ENCODE measurements around the gene DUOXA1. TPM values are rescaled to one million over a fixed set of nuclear protein-coding genes. Genes with fewer than 3 reads are reported as not detected.

Gene DUOXA1
- total RNA-seq, 1 donor from 2014 or later: 0.33 TPM

GRCh38 chr15:45166834-45167630 is 37.4 kb upstream of the DUOXA1 start:
- intact Hi-C loops (cut with micrococcal nuclease): loop anchor here (1.0 kb wide), 6 partner anchors 21 to 420 kb away; partner anchors contain the start of gene BLOC1S6
- no peak for TF ChIP-seq CTCF (IDR thresholded peaks at IDR 0.05)
- Mint-ChIP-seq H3K27me3 (no peaks in the 10 kb centered on the region), H3K36me3 (ENCODE audit: low read depth) (peaks cover under 1% of the 10 kb centered on the region), H3K4me3 (peak overlapping the region; percentile 81), H3K4me1 (peaks cover 32% of the 10 kb centered on the region), H3K9me3 (no peaks in the 10 kb centered on the region), H3K27ac (peak overlapping the region; percentile 80)
- POLR2A ChIA-PET: interaction anchor here (0.9 to 3.4 kb wide), 8 partner anchors 10 to 235 kb away, joined by 3 to 24 read pairs (median 8); partner anchors contain the start of genes GATM and SHF
- CTCF ChIA-PET: interaction anchor here (0.7 to 1.4 kb wide), 7 partner anchors 10 to 264 kb away, joined by 3 to 7 read pairs (median 4); a partner anchor contains a TSS
- ATAC-seq (ENCODE audit: low read depth) (peak; percentile 95), DNase-seq (peak; percentile 75)

- DNase-seq: no peak
- ATAC-seq (ENCODE audit: low read depth): no peak
- TF ChIP-seq CTCF (IDR thresholded peaks at IDR 0.05): no peak
- Mint-ChIP-seq H3K4me3 (peak overlapping the region; percentile 75), H3K27ac (peak overlapping the region; percentile 80), H3K9me3 (no peaks in the 10 kb centered on the region), H3K36me3 (ENCODE audit: low read depth) (peaks cover 4% of the 10 kb centered on the region), H3K27me3 (no peaks in the 10 kb centered on the region), H3K4me1 (peaks cover 32% of the 10 kb centered on the region)
- intact Hi-C loops (cut with micrococcal nuclease): no loop called here
- CTCF ChIA-PET: interaction anchor here (0.6 to 4.0 kb wide), 4 partner anchors 48 to 292 kb away, joined by 4 to 65 read pairs (median 7); a partner anchor contains a TSS
- POLR2A ChIA-PET: interaction anchor here (0.6 to 3.4 kb wide), 2 partner anchors 20 to 33 kb away, joined by 3 to 21 read pairs; no protein-coding TSS in a partner anchor
These were observed 35.9 kb upstream of the DUOXA1 start for GRCh38 chr15:45165536-45165935.

- intact Hi-C loops (cut with micrococcal nuclease): no loop called here
- no peaks in the 10 kb centered on the region for H3K27me3 Mint-ChIP-seq
- ChIA-PET CTCF (interaction anchor here (1.6 to 4.0 kb wide), 4 partner anchors 39 to 292 kb away, joined by 5 to 65 read pairs (median 10); a partner anchor contains a TSS), POLR2A (interaction anchor here (1.1 to 2.0 kb wide), 2 partner anchors 36 to 235 kb away, joined by 3 to 5 read pairs; no protein-coding TSS in a partner anchor)
- no peak for DNase-seq
- no peaks in the 10 kb centered on the region for H3K9me3 Mint-ChIP-seq
- no peak for TF ChIP-seq CTCF (IDR thresholded peaks at IDR 0.05)
- no peak for ATAC-seq (ENCODE audit: low read depth)
- H3K27ac Mint-ChIP-seq: peak overlapping the region; percentile 72
- H3K4me1 Mint-ChIP-seq: peaks cover 31% of the 10 kb centered on the region
- H3K36me3 Mint-ChIP-seq (ENCODE audit: low read depth): peaks cover 4% of the 10 kb centered on the region
- H3K4me3 Mint-ChIP-seq: peak overlapping the region; percentile 67
These were observed 35.2 kb upstream of the DUOXA1 start for GRCh38 chr15:45164914-45165313.

- intact Hi-C loops (cut with micrococcal nuclease): loop anchor here (1.0 kb wide), 5 partner anchors 105 to 451 kb away; no protein-coding TSS in a partner anchor
- no peak for DNase-seq
- Mint-ChIP-seq H3K4me1 (peaks cover 23% of the 10 kb centered on the region), H3K27me3 (no peaks in the 10 kb centered on the region), H3K27ac (no peak overlapping the region), H3K9me3 (no peaks in the 10 kb centered on the region), H3K36me3 (ENCODE audit: low read depth) (peaks cover 10% of the 10 kb centered on the region), H3K4me3 (no peak overlapping the region)
- ChIA-PET POLR2A (interaction anchor here (0.5 to 2.2 kb wide), 7 partner anchors 31 to 537 kb away, joined by 3 to 14 read pairs (median 4); a partner anchor contains a TSS), CTCF (interaction anchor here (0.7 to 4.0 kb wide), 27 partner anchors 13 to 450 kb away, joined by 3 to 65 read pairs (median 5); partner anchors contain the start of genes DUOX1 and SHF)
- ATAC-seq (ENCODE audit: low read depth): no peak
- no peak for TF ChIP-seq CTCF (IDR thresholded peaks at IDR 0.05)
These were observed 33.8 kb upstream of the DUOXA1 start for GRCh38 chr15:45163508-45163856.

Measured in activated B cell treated with CpG ODN at 0.5 μM for 24 hours (primary cell).